Measurements from ENCODE around the gene PSMB2. TPM values are rescaled to one million over a fixed set of nuclear protein-coding genes. Genes with fewer than 3 reads are reported as not detected.

PSMB2 gene
- total RNA-seq, 1 donor, result 18.5 TPM

DNA sequence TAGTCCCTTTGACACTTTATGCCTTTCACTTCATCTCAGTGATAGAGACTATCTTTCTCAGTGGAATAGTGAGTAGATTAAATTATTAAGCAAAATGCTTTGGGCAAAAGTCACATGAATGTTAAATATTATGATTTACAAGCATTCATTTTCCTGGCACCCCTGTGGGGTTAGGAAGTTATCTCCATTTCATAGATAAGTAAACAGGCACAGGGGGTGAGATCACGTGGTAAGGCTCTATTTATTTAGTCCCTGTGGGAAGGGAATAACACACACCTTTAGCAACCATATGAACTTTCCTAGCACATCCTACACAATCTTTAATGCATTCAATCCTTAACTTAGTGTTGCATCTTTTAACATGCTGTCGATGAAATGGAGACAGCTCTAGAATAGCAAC is 12.3 kb downstream of the PSMB2 start:
- Histone ChIP-seq H3K27ac (ENCODE audit: low read depth, low read length) (no peak overlapping the region), H3K9me3 (ENCODE audit: low read depth, low read length) (no peaks in the 10 kb centered on the region), H3K4me3 (ENCODE audit: insufficient read depth, low read length) (no peak overlapping the region), H3K4me2 (ENCODE audit: insufficient read depth, low read length) (no peak overlapping the region), H3K36me3 (ENCODE audit: insufficient read depth, low read length) (peaks cover 50% of the 10 kb centered on the region), H3K27me3 (ENCODE audit: insufficient read depth, low read length) (no peaks in the 10 kb centered on the region), H3K4me1 (ENCODE audit: insufficient read depth, low read length) (no peaks in the 10 kb centered on the region), H2AFZ (ENCODE audit: low read length) (no peak overlapping the region), H4K20me1 (ENCODE audit: insufficient read depth, low read length) (peaks cover 12% of the 10 kb centered on the region), H3K79me2 (ENCODE audit: insufficient read depth, low read length) (peaks cover 65% of the 10 kb centered on the region)
- TF ChIP-seq, protein P1, sequence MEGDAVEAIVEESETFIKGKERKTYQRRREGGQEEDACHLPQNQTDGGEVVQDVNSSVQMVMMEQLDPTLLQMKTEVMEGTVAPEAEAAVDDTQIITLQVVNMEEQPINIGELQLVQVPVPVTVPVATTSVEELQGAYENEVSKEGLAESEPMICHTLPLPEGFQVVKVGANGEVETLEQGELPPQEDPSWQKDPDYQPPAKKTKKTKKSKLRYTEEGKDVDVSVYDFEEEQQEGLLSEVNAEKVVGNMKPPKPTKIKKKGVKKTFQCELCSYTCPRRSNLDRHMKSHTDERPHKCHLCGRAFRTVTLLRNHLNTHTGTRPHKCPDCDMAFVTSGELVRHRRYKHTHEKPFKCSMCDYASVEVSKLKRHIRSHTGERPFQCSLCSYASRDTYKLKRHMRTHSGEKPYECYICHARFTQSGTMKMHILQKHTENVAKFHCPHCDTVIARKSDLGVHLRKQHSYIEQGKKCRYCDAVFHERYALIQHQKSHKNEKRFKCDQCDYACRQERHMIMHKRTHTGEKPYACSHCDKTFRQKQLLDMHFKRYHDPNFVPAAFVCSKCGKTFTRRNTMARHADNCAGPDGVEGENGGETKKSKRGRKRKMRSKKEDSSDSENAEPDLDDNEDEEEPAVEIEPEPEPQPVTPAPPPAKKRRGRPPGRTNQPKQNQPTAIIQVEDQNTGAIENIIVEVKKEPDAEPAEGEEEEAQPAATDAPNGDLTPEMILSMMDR (IDR thresholded peaks at IDR 0.05; ENCODE audit: extremely low read depth, low read depth, low read length), result no peak
- DNase-seq (ENCODE audit: insufficient read length, low spot score, missing footprints), result no peak

DNA sequence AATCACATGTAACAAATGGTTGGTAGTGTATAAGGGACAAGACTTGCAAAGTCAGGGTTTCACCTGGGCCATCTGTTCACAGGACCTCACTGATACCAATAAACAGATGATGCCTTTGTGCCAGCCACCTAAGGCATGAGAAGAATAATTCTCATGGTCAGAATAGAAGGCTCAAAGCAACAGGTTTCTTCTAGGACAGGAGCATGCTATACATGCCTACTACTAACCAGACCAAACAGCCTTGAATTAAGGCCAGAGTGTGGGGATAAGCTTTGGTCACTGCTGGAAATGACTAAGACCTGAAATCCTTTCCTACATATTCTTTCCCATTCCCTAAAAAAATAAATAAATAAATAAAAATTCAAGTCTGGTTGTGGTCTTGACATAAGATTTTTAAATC is 17.5 kb downstream of the PSMB2 start:
- H3K79me2 ChIP-seq (ENCODE audit: insufficient read depth, low read length), result peaks cover 65% of the 10 kb centered on the region
- no peaks in the 10 kb centered on the region for H3K27me3 ChIP-seq (ENCODE audit: insufficient read depth, low read length)
- H3K36me3 ChIP-seq (ENCODE audit: insufficient read depth, low read length), result peaks cover 29% of the 10 kb centered on the region
- no peak overlapping the region for H3K27ac ChIP-seq (ENCODE audit: low read depth, low read length)
- H3K4me2 ChIP-seq (ENCODE audit: insufficient read depth, low read length), result no peak overlapping the region
- DNase-seq (ENCODE audit: insufficient read length, low spot score, missing footprints), result no peak
- H2AFZ ChIP-seq (ENCODE audit: low read length), result no peak overlapping the region
- peaks cover 21% of the 10 kb centered on the region for H4K20me1 ChIP-seq (ENCODE audit: insufficient read depth, low read length)
- no peaks in the 10 kb centered on the region for H3K9me3 ChIP-seq (ENCODE audit: low read depth, low read length)
- no peak overlapping the region for H3K4me3 ChIP-seq (ENCODE audit: insufficient read depth, low read length)
- H3K4me1 ChIP-seq (ENCODE audit: insufficient read depth, low read length), result peaks cover 3% of the 10 kb centered on the region
- TF ChIP-seq, protein P1 (IDR thresholded peaks at IDR 0.05; ENCODE audit: extremely low read depth, low read depth, low read length), result no peak

DNA sequence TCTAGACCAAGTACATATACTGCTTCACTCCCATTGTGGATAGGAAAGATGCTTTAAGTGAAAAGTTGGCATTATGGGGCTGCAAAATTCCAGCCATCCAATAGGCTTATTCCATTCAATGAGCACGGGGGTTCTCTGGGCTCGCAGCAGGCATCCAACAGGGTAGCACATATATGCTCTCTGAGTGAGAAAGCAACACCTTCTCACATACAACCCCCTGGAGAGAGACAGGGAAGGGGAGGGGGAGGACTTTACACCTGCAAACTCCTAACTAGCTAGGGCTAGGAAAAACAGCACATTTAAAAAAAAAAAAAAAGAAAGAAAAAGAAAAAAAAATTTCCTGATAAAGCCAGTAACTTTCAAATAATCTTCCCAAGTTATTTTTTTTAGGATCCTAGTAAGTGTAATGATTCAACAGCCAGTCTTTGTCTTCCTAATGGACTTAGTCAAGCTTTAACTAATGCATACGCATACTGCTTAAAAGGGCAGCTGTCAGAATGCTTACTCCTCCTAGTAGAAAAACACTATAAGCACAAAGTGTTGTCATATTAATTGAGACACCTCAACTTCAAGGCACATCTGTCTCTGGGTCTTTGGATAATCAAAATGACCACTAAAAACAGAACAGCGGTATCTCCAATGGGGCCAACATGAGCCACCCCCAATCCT is 18.7 kb downstream of the PSMB2 start:
- Histone ChIP-seq H3K4me2 (ENCODE audit: insufficient read depth, low read length) (no peak overlapping the region), H3K27me3 (ENCODE audit: insufficient read depth, low read length) (no peaks in the 10 kb centered on the region), H4K20me1 (ENCODE audit: insufficient read depth, low read length) (peaks cover 17% of the 10 kb centered on the region), H2AFZ (ENCODE audit: low read length) (no peak overlapping the region), H3K4me3 (ENCODE audit: insufficient read depth, low read length) (no peak overlapping the region), H3K36me3 (ENCODE audit: insufficient read depth, low read length) (peaks cover 36% of the 10 kb centered on the region), H3K79me2 (ENCODE audit: insufficient read depth, low read length) (peaks cover 67% of the 10 kb centered on the region), H3K9me3 (ENCODE audit: low read depth, low read length) (no peaks in the 10 kb centered on the region), H3K27ac (ENCODE audit: low read depth, low read length) (no peak overlapping the region), H3K4me1 (ENCODE audit: insufficient read depth, low read length) (peaks cover 3% of the 10 kb centered on the region)
- TF ChIP-seq, protein P1 (IDR thresholded peaks at IDR 0.05; ENCODE audit: extremely low read depth, low read depth, low read length), result no peak
- no peak for DNase-seq (ENCODE audit: insufficient read length, low spot score, missing footprints)

DNA sequence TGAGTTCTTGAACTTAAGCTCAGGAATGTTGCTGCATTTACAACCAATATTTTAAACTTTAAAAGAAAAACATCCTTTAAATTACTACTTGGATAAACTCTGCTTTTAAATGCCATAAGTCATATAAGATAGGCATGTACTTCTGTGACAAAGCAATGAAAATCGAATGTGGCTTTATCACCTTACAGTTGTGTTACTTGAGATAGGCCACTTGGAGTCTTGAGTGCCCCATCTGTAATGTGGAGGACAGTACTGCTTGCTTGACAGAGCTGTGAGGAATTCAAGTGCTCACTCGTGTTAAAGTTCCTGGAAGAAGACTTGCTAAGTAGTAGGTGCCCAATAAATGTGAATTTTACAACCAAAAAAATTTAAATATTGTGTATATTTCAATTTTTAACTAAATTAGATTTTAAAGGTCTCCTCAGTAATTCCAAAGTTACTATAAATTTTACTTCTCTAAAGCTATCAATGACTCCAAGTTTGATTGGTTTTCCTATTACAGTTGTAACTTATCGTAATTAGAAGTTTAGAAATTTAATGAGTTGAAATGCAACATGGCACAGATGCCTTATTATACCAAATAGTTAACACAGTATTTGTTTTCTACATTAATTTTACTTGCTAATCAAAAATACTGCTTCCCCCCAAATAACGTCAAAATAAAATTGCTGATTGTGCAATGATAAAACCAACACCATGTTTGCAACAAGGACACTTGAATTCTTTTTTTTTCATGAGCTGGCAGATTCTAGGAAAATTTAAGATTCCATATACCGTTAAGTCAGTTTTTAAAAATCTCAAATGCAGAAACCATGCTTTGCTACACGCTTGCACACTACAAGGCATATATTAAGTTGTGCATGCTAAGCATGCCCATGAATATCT is 21.8 kb downstream of the PSMB2 start:
- DNase-seq (ENCODE audit: insufficient read length, low spot score, missing footprints), result no peak
- H3K4me2 ChIP-seq (ENCODE audit: insufficient read depth, low read length), result no peak overlapping the region
- H4K20me1 ChIP-seq (ENCODE audit: insufficient read depth, low read length), result peaks cover 23% of the 10 kb centered on the region
- TF ChIP-seq, protein P1 (IDR thresholded peaks at IDR 0.05; ENCODE audit: extremely low read depth, low read depth, low read length), result no peak
- H3K27ac ChIP-seq (ENCODE audit: low read depth, low read length), result no peak overlapping the region
- H3K4me3 ChIP-seq (ENCODE audit: insufficient read depth, low read length), result no peak overlapping the region
- no peak overlapping the region for H2AFZ ChIP-seq (ENCODE audit: low read length)
- no peaks in the 10 kb centered on the region for H3K27me3 ChIP-seq (ENCODE audit: insufficient read depth, low read length)
- peaks cover 83% of the 10 kb centered on the region for H3K79me2 ChIP-seq (ENCODE audit: insufficient read depth, low read length)
- peaks cover 3% of the 10 kb centered on the region for H3K4me1 ChIP-seq (ENCODE audit: insufficient read depth, low read length)
- H3K36me3 ChIP-seq (ENCODE audit: insufficient read depth, low read length), result peaks cover 51% of the 10 kb centered on the region
- H3K9me3 ChIP-seq (ENCODE audit: low read depth, low read length), result no peaks in the 10 kb centered on the region
